ENCODE results near the gene BRD7.
"Not testable (repeated sequence)": the region's sequence is repeated elsewhere in the genome, so short reads cannot be mapped to it uniquely, and the experiment has no call there.

The BRD7 gene

GRCh38 chr16:50354629-50355456, 13.9 kb downstream of the BRD7 start:
- DNase-seq, result no peak

GRCh38 chr16:50354082-50354481, 14.7 kb downstream of the BRD7 start:
- no peak for DNase-seq

GRCh38 chr16:50351952-50352351, 16.8 kb downstream of the BRD7 start:
- DNase-seq, result no peak

GRCh38 chr16:50351116-50351515, 17.7 kb downstream of the BRD7 start:
- no peak for DNase-seq

- DNase-seq, result not testable (repeated sequence)
These were observed 23.6 kb downstream of the BRD7 start for GRCh38 chr16:50345210-50345609.

- DNase-seq, result not testable (repeated sequence)
These were observed 25.2 kb downstream of the BRD7 start for GRCh38 chr16:50343566-50343965.

GRCh38 chr16:50340578-50340977, 28.2 kb downstream of the BRD7 start:
- no peak for DNase-seq

- no peak for DNase-seq
These were observed 30.2 kb downstream of the BRD7 start for GRCh38 chr16:50338371-50339231.

- no peak for DNase-seq
These were observed 31.9 kb downstream of the BRD7 start for GRCh38 chr16:50336884-50337283.

- no peak for DNase-seq
These were observed 33.4 kb downstream of the BRD7 start for GRCh38 chr16:50335196-50335958.

- DNase-seq, result no peak
These were observed 34.4 kb downstream of the BRD7 start for GRCh38 chr16:50334106-50334975.

GRCh38 chr16:50332599-50332998, 36.2 kb downstream of the BRD7 start:
- no peak for DNase-seq

GRCh38 chr16:50331570-50331969, 37.2 kb downstream of the BRD7 start:
- DNase-seq, result no peak

- DNase-seq, result no peak
These were observed 39.2 kb downstream of the BRD7 start for GRCh38 chr16:50329446-50330189.

GRCh38 chr16:50326835-50327465, 41.8 kb downstream of the BRD7 start:
- DNase-seq, result no peak

- DNase-seq, result no peak
These were observed 42.5 kb downstream of the BRD7 start for GRCh38 chr16:50326264-50326663.

GRCh38 chr16:50324345-50324744, 44.4 kb downstream of the BRD7 start:
- no peak for DNase-seq

GRCh38 chr16:50323335-50324011, 45.3 kb downstream of the BRD7 start:
- no peak for DNase-seq

- DNase-seq, result no peak
These were observed 46.5 kb downstream of the BRD7 start for GRCh38 chr16:50322333-50322732.

- peak; percentile 14 for DNase-seq
These were observed 48.5 kb downstream of the BRD7 start for GRCh38 chr16:50320310-50320709.

Data from femur (tissue), 1 donor.